ENCODE measurements around the gene ARHGEF10L.

The ARHGEF10L gene

DNA sequence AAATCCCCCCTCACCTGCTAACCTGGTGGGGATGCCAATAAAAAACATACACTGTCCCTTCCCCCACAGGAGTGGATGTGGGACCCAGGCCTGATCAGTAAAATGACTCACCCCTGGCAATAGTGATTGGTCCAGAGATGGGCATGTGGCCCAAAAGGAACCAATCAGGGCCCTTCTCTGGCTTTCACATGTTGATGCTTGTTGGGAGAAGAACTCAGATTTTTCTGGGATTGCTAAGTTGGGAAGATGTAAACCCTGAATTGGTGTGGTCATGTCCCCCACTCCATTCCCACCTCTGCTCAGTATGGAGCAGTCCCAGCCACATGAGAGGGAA is 172.0 kb downstream of the ARHGEF10L start:
- Histone ChIP-seq H3K36me3 (ENCODE audit: control insufficient read depth, low read length) (no peaks in the 10 kb centered on the region), H3K4me2 (ENCODE audit: low read length) (no peak overlapping the region), H3F3A (ENCODE audit: control insufficient read depth, insufficient read depth) (no peaks in the 10 kb centered on the region), H3K27ac (ENCODE audit: low read depth, low read length) (no peak overlapping the region), H3K27me3 (ENCODE audit: control insufficient read depth, low read length) (no peaks in the 10 kb centered on the region), H3K4me1 (ENCODE audit: control insufficient read depth, low read length) (no peaks in the 10 kb centered on the region), H3K79me2 (ENCODE audit: control insufficient read depth, low read length) (no peaks in the 10 kb centered on the region), H3K9me3 (ENCODE audit: control insufficient read depth, insufficient read depth, low read length) (no peaks in the 10 kb centered on the region), H3K4me3 (ENCODE audit: low read length) (no peak overlapping the region), H3K9me2 (replicated peaks; ENCODE audit: control insufficient read depth, low read length) (no peaks in the 10 kb centered on the region), H4K20me1 (ENCODE audit: control insufficient read depth, insufficient read depth, low read depth, low read length) (no peaks in the 10 kb centered on the region)
- TF ChIP-seq, protein P1, sequence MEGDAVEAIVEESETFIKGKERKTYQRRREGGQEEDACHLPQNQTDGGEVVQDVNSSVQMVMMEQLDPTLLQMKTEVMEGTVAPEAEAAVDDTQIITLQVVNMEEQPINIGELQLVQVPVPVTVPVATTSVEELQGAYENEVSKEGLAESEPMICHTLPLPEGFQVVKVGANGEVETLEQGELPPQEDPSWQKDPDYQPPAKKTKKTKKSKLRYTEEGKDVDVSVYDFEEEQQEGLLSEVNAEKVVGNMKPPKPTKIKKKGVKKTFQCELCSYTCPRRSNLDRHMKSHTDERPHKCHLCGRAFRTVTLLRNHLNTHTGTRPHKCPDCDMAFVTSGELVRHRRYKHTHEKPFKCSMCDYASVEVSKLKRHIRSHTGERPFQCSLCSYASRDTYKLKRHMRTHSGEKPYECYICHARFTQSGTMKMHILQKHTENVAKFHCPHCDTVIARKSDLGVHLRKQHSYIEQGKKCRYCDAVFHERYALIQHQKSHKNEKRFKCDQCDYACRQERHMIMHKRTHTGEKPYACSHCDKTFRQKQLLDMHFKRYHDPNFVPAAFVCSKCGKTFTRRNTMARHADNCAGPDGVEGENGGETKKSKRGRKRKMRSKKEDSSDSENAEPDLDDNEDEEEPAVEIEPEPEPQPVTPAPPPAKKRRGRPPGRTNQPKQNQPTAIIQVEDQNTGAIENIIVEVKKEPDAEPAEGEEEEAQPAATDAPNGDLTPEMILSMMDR (IDR thresholded peaks at IDR 0.05; ENCODE audit: low read depth, low read length, poor library complexity, severe bottlenecking) = no peak

DNA sequence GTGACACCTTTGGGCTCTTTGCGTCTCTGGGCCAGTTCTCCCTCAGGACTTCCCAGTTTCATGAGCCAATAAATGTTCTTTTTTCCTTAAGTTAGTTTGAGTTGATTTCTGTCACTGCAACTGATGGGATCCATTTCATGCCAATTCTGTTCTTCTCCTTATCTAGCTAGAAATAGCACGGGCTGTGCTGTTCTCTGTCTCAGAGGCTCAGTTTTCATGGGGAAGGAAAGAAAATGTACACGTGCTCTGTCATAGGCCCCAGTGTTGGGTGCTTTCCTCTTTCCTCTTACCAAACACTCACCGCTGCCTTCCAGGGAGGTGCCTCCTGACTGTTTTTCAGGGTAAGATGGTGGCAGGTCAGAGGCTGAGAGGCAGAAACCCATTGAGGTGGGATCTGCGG is 172.4 kb downstream of the ARHGEF10L start:
- Histone ChIP-seq H4K20me1 (ENCODE audit: control insufficient read depth, insufficient read depth, low read depth, low read length) (no peaks in the 10 kb centered on the region), H3K9me3 (ENCODE audit: control insufficient read depth, insufficient read depth, low read length) (no peaks in the 10 kb centered on the region), H3F3A (ENCODE audit: control insufficient read depth, insufficient read depth) (no peaks in the 10 kb centered on the region), H3K27me3 (ENCODE audit: control insufficient read depth, low read length) (no peaks in the 10 kb centered on the region), H3K9me2 (replicated peaks; ENCODE audit: control insufficient read depth, low read length) (no peaks in the 10 kb centered on the region), H3K27ac (ENCODE audit: low read depth, low read length) (no peak overlapping the region), H3K36me3 (ENCODE audit: control insufficient read depth, low read length) (no peaks in the 10 kb centered on the region), H3K4me1 (ENCODE audit: control insufficient read depth, low read length) (no peaks in the 10 kb centered on the region), H3K79me2 (ENCODE audit: control insufficient read depth, low read length) (no peaks in the 10 kb centered on the region), H3K4me3 (ENCODE audit: low read length) (no peak overlapping the region), H3K4me2 (ENCODE audit: low read length) (no peak overlapping the region)
- TF ChIP-seq, protein P1 (IDR thresholded peaks at IDR 0.05; ENCODE audit: low read depth, low read length, poor library complexity, severe bottlenecking) = no peak
- no peak for TF ChIP-seq EZH2phosphoT487 (IDR thresholded peaks at IDR 0.05; ENCODE audit: borderline replicate concordance, low read length)

DNA sequence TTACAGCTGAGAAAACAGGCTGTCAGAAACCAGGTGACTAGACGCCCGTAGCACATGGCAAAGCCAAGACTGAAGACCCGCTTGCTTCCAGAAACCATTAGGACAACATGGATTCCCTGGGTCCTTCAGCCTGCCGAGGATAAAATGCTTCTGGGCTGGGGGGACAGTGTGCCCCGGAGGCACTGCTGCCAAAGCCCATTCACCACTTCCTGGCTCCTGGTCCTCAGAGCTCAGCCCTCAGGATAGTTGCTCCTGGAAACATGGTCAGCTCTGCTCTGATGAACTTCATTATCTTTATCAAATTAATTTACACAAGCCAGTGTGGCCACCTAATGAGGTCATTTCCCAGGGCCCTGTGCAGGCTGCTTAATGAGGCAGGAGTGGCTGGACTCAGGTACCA is 174.5 kb downstream of the ARHGEF10L start:
- Histone ChIP-seq H3K4me1 (ENCODE audit: control insufficient read depth, low read length) (no peaks in the 10 kb centered on the region), H3K9me3 (ENCODE audit: control insufficient read depth, insufficient read depth, low read length) (no peaks in the 10 kb centered on the region), H3K4me2 (ENCODE audit: low read length) (no peak overlapping the region), H3K79me2 (ENCODE audit: control insufficient read depth, low read length) (no peaks in the 10 kb centered on the region), H3K9me2 (replicated peaks; ENCODE audit: control insufficient read depth, low read length) (no peaks in the 10 kb centered on the region), H3K36me3 (ENCODE audit: control insufficient read depth, low read length) (no peaks in the 10 kb centered on the region), H3K4me3 (ENCODE audit: low read length) (no peak overlapping the region), H4K20me1 (ENCODE audit: control insufficient read depth, insufficient read depth, low read depth, low read length) (no peaks in the 10 kb centered on the region), H3K27ac (ENCODE audit: low read depth, low read length) (no peak overlapping the region), H3F3A (ENCODE audit: control insufficient read depth, insufficient read depth) (no peaks in the 10 kb centered on the region), H3K27me3 (ENCODE audit: control insufficient read depth, low read length) (no peaks in the 10 kb centered on the region)
- TF ChIP-seq EZH2phosphoT487 (IDR thresholded peaks at IDR 0.05; ENCODE audit: borderline replicate concordance, low read length) = no peak
- TF ChIP-seq, protein P1 (IDR thresholded peaks at IDR 0.05; ENCODE audit: low read depth, low read length, poor library complexity, severe bottlenecking) = no peak

Data from DOHH2 (cell line).